ENCODE data around the gene PER1.

DNA sequence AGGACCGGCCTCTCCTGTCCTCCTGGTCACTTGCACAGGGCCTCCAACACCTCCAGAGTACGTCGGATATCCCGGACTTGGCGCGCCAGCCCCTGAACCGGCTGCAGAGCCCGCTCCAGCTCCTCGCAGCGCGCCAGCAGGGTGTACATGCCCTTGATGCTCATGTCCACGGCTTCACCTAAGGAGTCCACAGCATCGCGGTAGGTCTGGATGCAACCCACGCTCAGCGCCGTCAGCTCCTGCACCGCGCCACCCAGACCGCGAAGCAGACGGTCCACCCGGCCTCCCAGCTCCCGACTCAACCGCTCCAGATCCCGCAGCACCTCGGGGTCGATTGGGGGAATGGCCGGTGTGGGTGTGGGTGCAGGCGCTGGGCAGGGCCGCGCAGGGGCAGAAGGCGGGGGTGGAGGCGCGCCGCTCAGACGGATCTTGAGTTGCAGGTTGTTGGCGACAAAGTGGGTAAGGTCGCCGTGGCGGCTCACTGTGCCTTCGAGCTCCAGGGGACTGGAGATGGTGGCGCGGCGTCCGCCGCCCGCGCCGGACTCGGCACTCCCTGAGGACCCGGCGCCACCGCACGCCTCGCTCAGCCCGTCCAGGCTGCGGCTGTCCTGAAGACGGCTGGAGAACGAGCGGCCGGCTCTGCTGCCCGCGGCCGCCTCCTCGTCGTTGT, 37.0 kb upstream of the PER1 start:
- TF ChIP-seq CTCF (conservative IDR thresholded peaks at IDR 0.05; ENCODE audit: low read length) (no peak), EZH2phosphoT487 (IDR thresholded peaks at IDR 0.05; ENCODE audit: borderline replicate concordance, low read depth, low read length) (no peak)
